Stimulated activated naive CD4-positive, alpha-beta T cell treated with Interleukin-2 at 50 U/mL for 16 hours (primary cell): Measurements from ENCODE around the gene BRCA1.
"Not testable (repeated sequence)": the region's sequence is repeated elsewhere in the genome, so short reads cannot be mapped to it uniquely, and the experiment has no call there.

Experiments
- DNase-seq: peaks from one replicate; lab custom pipeline; 2025; lab: John Stamatoyannopoulos, UW

BRCA1 gene

DNA sequence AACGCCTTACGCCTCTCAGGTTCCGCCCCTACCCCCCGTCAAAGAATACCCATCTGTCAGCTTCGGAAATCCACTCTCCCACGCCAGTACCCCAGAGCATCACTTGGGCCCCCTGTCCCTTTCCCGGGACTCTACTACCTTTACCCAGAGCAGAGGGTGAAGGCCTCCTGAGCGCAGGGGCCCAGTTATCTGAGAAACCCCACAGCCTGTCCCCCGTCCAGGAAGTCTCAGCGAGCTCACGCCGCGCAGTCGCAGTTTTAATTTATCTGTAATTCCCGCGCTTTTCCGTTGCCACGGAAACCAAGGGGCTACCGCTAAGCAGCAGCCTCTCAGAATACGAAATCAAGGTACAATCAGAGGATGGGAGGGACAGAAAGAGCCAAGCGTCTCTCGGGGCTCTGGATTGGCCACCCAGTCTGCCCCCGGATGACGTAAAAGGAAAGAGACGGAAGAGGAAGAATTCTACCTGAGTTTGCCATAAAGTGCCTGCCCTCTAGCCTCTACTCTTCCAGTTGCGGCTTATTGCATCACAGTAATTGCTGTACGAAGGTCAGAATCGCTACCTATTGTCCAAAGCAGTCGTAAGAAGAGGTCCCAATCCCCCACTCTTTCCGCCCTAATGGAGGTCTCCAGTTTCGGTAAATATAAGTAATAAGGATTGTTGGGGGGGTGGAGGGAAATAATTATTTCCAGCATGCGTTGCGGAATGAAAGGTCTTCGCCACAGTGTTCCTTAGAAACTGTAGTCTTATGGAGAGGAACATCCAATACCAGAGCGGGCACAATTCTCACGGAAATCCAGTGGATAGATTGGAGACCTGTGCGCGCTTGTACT, at the start of gene BRCA1:
TSS of gene BRCA1 (minus strand) at position 232 of the 834 bp plus-strand sequence. CDS start 1,268 bp downstream, outside the sequence.
- DNase-seq, result peak; percentile 91

DNA sequence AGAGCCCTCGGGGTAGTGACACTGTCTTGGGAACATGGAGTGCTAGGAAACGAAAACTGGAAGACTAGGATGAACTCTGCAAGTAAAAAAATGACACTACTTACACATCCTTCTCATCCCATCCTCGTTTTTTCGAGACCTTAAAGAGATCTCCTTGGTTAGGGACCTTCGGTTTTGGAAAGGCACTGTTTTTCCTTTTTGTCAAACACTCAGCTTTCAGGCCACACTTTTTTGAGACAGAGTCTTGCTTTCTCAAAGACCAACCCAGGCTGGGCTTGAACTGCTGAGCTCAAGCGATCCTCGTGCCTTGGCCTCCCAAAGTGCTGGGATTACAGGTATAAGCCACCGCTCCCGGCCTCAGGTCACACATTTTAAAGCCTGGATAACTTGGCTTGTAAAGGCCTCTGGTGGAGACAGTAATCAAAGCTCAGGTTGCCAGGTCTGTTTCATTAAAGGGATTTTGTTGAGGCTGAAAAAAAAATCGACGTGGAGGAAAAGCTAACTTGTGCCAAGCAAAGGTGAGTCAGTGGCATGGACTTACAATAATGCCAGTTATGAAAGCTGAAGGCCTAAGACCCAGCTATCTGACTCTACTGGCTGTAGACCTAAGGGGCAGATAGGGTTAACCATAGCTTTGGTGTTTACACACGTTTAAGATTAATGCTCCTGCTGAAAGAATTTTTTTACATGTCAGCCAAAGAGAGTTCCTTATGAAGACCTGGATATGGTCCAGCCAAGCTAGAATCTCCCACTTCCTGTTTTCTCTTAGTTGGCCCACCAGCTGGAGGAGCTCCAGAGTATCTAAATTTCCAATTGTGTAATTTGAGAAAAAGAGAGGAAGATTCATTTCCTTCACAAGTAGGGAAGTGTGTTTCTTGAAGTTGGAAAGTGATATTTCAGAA, 46.7 kb upstream of the BRCA1 start:
- no peak for DNase-seq

GRCh38 chr17:43170766-43171585, 45.8 kb upstream of the BRCA1 start, which contains the start of gene NBR1:
Gene NBR1, plus strand, starts transcription at chr17:43171214. Its CDS starts 4,586 bp downstream, at chr17:43175800.
- peak; percentile 94 for DNase-seq

DNA sequence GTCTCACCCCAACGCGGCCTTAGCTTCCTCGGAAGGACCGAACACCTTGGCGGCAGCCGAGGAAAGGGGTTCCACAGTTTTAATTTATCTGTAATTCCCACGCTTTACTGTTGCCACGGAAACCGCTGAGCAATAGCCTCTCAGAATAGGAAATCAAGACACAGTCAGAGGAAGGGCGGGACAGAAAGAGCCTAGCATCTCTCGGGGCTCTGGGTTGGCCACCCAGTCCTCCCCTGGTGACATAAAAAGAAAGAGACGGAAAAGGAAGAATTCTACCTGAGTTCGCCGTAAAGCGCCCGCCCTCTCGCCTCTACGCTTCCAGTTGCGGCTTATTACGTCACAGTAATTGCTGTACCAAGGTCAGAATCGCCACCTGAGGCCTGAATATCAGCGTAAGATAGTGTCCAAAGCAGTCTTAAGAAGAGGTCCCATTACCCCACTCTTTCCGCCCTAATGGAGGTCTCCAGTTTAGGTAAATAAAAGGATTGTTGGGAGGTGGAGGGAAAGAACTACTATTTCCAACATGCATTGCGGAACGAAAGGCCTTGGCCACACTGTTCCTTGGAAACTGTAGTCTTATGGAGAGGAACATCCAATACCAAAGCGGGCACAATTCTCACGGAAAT, 45.1 kb upstream of the BRCA1 start:
- DNase-seq, result peak; percentile 90

DNA sequence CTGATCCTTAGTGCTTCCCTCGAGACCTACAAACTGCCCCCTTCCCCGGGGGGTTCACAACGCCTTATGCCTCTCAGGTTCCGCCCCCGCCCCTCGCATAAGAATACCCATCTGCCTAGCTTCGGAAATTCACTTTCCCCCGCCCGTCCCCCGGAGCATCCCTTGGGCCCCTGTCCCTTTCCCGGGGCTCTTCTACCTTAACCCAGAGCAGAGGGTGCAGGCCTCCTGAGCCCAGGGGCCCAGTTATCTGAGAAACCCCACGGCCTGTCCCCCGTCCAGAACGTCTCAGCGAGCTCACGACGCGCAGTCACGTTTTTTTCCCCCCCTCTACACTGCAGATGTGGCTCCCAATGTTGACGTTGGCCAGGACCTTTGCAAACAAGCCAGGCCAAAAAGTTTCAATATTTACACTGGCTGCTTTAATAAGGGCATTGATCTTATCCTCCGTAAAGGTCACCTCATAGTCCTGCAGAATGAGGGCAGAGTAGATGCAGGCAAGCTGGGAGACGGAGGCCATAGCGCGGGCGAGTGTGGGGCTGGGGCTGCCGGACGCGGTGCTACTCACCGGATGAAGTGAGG, 44.5 kb upstream of the BRCA1 start:
- no peak for DNase-seq

DNA sequence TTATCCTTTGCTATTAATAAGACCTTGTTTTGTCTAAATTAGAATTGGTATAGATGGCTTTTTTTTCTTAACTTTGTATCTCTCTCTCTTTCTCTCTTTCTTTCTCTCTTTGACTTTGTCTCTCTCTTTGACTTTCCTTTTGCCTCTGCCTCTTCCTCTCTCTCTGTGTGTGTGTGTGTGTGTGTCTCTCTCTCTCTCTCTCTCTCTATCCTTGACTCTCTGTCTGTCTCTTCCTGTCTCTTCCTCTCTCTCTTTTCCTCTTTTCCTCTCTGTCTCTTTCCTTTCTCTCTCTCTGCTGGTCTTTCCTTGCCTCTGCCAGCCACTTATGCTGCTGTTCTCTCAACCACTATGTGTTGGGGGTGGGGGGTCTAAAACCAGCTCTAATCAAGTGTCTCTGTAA, 40.8 kb upstream of the BRCA1 start:
- DNase-seq, result not testable (repeated sequence)

DNA sequence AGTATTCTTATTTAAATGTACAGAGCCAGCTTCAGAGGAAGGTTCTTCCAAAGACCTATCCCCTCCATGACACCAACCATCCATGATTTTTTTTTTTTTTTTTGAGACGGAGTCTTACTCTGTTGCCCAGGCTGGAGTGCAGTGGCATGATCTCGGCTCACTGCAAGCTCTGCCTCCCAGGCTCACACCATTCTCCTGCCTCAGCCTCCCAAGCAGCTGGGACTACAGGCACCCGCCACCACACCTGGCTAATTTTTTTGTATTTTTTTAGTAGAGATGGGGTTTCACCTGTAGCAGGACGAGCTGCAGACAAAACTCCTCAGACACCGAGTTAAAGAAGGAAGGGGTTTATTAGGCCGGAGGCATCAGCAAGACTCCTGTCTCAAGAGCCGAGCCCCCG, 34.8 kb upstream of the BRCA1 start:
- DNase-seq, result not testable (repeated sequence)

DNA sequence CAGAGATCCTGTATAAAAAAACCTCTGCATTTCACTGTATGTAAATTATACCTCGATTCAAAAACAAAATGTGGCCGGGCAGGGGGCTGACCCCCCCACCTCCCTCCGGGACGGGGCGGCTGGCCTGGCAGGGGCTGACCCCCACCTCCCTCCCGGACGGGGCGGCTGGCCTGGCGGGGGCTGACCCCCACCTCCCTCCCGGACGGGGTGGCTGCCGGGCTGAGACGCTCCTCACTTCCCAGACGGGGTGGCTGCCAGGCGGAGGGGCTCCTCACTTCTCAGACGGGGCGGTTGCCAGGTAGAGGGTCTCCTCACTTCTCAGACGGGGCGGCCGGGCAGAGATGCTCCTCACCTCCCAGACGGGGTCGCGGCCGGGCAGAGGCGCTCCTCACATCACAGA, 34.1 kb upstream of the BRCA1 start:
- DNase-seq, result not testable (repeated sequence)

DNA sequence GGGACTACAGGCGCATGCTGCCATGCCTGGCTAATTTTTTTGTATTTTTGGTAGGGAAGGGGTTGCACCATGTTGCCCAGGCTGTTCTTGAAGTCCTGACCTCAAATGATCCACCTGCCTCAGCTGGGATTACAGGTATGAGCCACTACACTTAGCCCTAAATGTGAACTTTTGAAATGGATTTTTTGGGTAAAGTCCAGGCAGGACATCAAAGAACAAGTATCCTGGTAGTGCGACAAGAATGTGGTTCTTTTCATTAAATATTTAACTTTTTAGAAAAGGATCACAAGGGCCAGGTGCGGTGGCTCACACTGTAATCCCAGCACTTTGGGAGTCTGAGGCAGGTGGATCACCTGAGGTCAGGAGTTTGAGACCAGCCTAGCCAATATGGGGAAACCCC, 30.5 kb upstream of the BRCA1 start:
- no peak for DNase-seq

DNA sequence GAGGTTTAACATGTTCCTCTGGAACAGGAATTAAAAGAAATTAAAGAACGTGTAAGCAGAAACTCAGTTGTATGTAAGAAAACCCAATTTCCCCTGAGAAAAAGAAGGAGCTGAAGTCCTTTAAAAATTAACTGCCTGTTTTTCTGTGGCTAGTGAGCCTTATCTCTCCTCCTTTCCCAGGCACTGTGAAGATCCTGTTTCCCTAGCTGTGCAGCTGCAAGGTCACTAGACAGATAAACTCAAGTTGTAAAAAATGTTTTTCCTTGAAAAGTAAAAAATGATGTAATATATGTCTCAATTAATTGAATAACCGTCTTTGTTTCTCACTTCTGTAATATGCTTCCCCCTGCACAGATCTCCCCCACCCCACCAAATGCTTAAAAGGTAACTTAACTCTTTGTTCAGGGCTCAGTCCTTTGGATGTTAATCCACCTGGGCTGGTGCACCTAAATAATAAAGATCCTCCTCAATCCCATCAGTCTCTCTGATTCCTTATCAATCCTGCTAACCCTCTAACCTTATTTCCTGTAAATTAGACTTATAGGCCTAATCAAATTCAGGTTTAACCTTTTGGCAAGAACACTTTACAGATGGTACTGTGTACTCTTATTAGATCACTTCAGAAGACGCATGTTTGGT, 28.2 kb upstream of the BRCA1 start:
- DNase-seq, result not testable (repeated sequence)

GRCh38 chr17:43151880-43152456, 26.8 kb upstream of the BRCA1 start:
- DNase-seq, result no peak

DNA sequence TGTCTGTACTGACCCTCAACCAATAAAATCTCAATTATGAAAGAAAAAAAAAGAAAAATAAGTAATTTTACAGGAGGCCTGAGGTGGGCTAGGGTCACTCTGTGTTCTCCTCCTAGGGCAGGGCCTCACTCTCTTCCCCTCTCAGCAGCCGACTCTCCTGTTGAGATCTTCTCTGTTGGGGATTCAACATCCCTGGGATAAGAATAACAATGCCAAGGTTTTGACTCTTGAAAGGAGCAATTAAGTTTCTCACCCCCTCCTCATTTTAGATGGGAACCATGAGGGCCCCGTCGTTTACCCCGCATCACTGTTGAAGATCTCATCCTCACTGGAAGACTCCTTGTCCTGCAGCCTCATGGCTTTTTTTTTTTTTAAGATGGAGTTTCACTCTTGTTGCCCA, 21.5 kb upstream of the BRCA1 start:
- no peak for DNase-seq

- DNase-seq, result no peak
Observed at GRCh38 chr17:43143201-43143600, 18.0 kb upstream of the BRCA1 start.

- no peak for DNase-seq
Observed at GRCh38 chr17:43142153-43142552, 17.0 kb upstream of the BRCA1 start.

DNA sequence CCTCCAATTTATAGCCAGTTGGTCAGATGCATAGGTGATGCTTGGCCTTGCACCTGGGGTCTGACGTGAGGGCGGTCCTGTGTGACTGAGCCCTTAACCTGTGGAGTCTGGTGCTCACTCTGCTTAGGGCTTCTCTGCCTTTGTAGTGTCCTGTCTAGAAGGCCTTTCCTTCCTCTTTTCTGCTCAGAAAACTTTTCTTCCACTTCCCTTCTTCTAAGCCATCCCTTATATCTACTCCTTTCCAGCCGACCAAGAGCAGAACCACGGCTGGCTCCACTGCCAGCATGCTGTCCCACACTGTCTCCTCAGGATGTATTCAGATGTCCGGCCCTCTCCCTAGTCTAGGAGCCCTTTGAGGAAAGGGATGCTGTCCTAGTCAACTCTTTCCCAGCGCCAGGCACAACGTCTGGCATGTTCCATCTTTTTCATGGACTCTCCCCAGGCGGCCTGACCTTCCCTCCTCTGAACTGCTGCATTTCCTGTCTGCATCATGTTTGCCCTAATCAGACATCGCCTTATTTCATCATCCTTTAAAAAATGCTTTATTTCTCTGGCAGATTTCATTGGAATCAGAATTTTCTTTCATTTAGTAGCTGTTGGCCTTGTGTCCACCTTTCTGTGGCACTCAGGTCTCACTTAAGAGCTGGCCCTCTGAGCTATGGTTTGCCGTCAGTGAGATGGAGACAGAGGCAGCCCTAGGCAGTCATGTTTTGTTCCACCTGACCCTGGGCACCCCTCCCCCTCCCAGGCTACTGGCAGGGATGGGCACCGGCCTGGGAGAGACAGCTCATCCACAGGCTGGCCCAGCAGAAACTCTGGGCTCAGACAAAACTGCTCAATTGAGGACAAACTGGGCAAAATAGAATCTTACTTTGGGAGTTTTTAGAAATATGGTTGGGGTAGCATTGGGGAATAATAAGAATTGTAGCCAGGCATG, 15.5 kb upstream of the BRCA1 start:
- no peak for DNase-seq

DNA sequence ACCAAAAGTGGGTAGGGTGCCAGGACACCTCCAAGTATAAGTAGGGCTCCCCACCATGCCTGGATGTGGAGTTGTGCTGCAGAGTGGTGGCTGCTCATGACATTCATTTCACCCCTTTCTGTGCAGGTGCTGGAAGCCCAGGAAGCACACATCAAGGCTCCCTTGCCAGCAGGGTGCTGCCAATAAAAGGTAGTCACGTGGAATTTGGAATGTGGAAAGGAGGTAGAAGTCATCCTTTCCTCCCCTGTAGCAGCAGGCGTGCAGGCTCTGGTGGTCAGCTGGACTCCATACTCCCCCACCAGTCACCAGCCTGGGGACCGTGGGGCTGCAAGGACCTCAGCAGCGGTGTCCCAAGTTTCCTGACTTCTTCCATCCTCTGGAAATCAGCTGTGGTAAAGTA, 13.4 kb upstream of the BRCA1 start:
- DNase-seq, result not testable (repeated sequence)

GRCh38 chr17:43136574-43136973, 11.4 kb upstream of the BRCA1 start:
- DNase-seq, result not testable (repeated sequence)

DNA sequence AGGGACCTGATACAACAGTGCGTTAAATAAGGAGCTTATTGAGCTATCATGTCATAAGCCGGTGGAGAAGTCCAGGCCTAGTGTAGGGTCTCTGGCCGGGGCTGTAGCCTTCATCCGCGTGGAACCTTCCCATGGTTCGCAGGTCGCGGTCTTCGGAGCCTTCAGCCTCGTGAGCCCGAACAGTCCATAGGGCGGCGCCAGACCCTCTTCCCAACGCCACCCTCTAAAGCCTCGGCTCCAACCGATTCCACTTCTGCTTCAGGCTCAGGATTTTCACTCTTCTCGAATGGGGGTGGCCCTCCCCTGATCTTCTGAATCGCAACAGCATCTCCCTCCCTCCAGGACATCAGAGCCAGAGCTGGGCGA, 10.3 kb upstream of the BRCA1 start:
- no peak for DNase-seq
